GM12878 (cell line): ENCODE results near the gene TCF15. TPM values are rescaled to one million over a fixed set of nuclear protein-coding genes. Genes with fewer than 3 reads are reported as not detected.

Experiments used
- ATAC-seq: fragments of 200-7000 bp; cut with Tn5 transposase; 3 replicates; pipeline ENCODE4 v1.9.1; 2020; ENCODE audit warnings: mild to moderate bottlenecking, moderate library complexity
- BruUV-seq: library from RNA; stranded (reverse); fragments of 400-500 nt; replicated peaks from 2 replicates; lab custom pipeline; 2021; lab: Mats Ljungman, UMichigan
- CTCF ChIA-PET: fragments of 300-600 bp; sonication (Branson Sonifier 250); formaldehyde crosslinking; extraction: SDS; loops from one replicate; lab custom pipeline; 2021; ENCODE audit warnings: inconsistent platforms; lab: Yijun Ruan, JAX
- POLR2A ChIA-PET: fragments of 350-600 bp; formaldehyde crosslinking; extraction: SDS; loops from one replicate; lab custom pipeline; 2021; ENCODE audit warnings: inconsistent platforms; lab: Charles Lee
- RAD21 ChIA-PET: fragments of 300-600 bp; sonication (Branson Sonifier 250); formaldehyde crosslinking; loops from one replicate; lab custom pipeline; 2023; ENCODE audit warnings: antibody characterized with exemption; ENCODE audit not compliant: unreplicated experiment; lab: Charles Lee
- SMC1A ChIA-PET: fragments of 300-600 bp; sonication (Branson Sonifier 250); formaldehyde crosslinking; loops from one replicate; lab custom pipeline; 2023; ENCODE audit not compliant: unreplicated experiment, uncharacterized antibody; lab: Charles Lee
- DNase-seq: peaks from one replicate; pipeline ENCODE4 v3.0.0-alpha.2; 2011; ENCODE audit warnings: low read depth, low spot score
- FAIRE-seq: peaks from 3 replicates; lab custom pipeline; 2011; peaks lifted over from hg19 to GRCh38; lab: Jason Lieb, UNC
- H2AFZ ChIP-seq: 2 replicates; pipeline ENCODE4 v1.6.0; 2011; ENCODE audit warnings: low read depth, low read length, control low read depth; ENCODE audit not compliant: control insufficient read depth
- H3K27ac ChIP-seq: 2 replicates; pipeline ENCODE4 v1.5.1; 2011; ENCODE audit warnings: control low read depth; ENCODE audit not compliant: control insufficient read depth, insufficient read depth
- H3K27me3 ChIP-seq, 2 experiments: replicated peaks in 1 of 2; 2 replicates each; pipeline versions ENCODE4 v1.6.0 to v1.6.1; 2011; ENCODE audit warnings: low read length in 1 of 2; ENCODE audit not compliant: control insufficient read depth in 2 of 2, insufficient read depth in 2 of 2
- H3K36me3 ChIP-seq, 2 experiments: 2 replicates each; pipeline ENCODE4 v1.5.1; 2011; ENCODE audit warnings: low read length in 1 of 2; ENCODE audit not compliant: control insufficient read depth in 2 of 2, insufficient read depth in 2 of 2
- H3K4me1 ChIP-seq: 2 replicates; pipeline ENCODE4 v1.6.1; 2011; ENCODE audit warnings: mild to moderate bottlenecking, low read length, moderate library complexity, mixed read lengths; ENCODE audit not compliant: control insufficient read depth, insufficient read depth
- H3K4me2 ChIP-seq: 2 replicates; pipeline ENCODE4 v1.6.0; 2011; ENCODE audit warnings: control low read depth; ENCODE audit not compliant: control insufficient read depth, insufficient read depth
- H3K4me3 ChIP-seq: fragments of 200-600 bp; sonication (generic); 2 replicates; pipeline ENCODE4 v1.5.1; 2016
- H3K79me2 ChIP-seq: 2 replicates; pipeline ENCODE4 v1.6.0; 2011; ENCODE audit warnings: low read length; ENCODE audit not compliant: control insufficient read depth, insufficient read depth
- H3K9ac ChIP-seq: 2 replicates; pipeline ENCODE4 v1.8.0; 2011; ENCODE audit warnings: low read length, control low read depth, mixed read lengths; ENCODE audit not compliant: control insufficient read depth, insufficient read depth
- H3K9me3 ChIP-seq: replicated peaks from 3 replicates; pipeline ENCODE4 v1.5.1; 2011; ENCODE audit warnings: mild to moderate bottlenecking, low read length; ENCODE audit not compliant: control insufficient read depth, insufficient read depth
- H4K20me1 ChIP-seq: 2 replicates; pipeline ENCODE4 v1.6.0; 2011; ENCODE audit not compliant: control insufficient read depth, insufficient read depth
- BACH1 ChIP-seq: fragments of 450-650 bp; IDR thresholded peaks from 2 replicates; pipeline ENCODE4 v1.6.1; 2017; ENCODE audit warnings: mild to moderate bottlenecking, borderline replicate concordance
- EP300 ChIP-seq, 2 experiments: fragments of 150-350 bp in 1 of 2; IDR thresholded peaks; 2 replicates each; pipeline ENCODE4 v1.6.1; 2011 to 2012; ENCODE audit warnings: low read depth in 2 of 2, low read length in 2 of 2, borderline replicate concordance in 1 of 2, improper control_type of control experiment in 1 of 2, inconsistent platforms in 1 of 2; ENCODE audit not compliant: control insufficient read depth in 1 of 2
- MXI1 ChIP-seq: fragments of 150-350 bp; IDR thresholded peaks from 2 replicates; pipeline ENCODE4 v1.6.1; 2011; ENCODE audit warnings: low read depth, mild to moderate bottlenecking, inconsistent platforms, low read length, improper control_type of control experiment
- NR2F1 ChIP-seq: fragments of 450-650 bp; conservative IDR thresholded peaks from 2 replicates; pipeline ENCODE4 v1.6.1; 2017; ENCODE audit warnings: mild to moderate bottlenecking
- PML ChIP-seq: IDR thresholded peaks from 2 replicates; pipeline ENCODE4 v1.6.1; 2012; ENCODE audit warnings: low read length, inconsistent platforms
- POLR2AphosphoS2 ChIP-seq: IDR thresholded peaks from 2 replicates; pipeline ENCODE4 v1.6.1; 2011; ENCODE audit warnings: low read depth, mild to moderate bottlenecking, low read length, improper control_type of control experiment, moderate library complexity
- POLR2AphosphoS5 ChIP-seq: IDR thresholded peaks from 2 replicates; pipeline ENCODE4 v1.6.1; 2011; ENCODE audit warnings: mild to moderate bottlenecking, low read length, inconsistent platforms
- RUNX3 ChIP-seq: IDR thresholded peaks from 2 replicates; pipeline ENCODE4 v1.6.1; 2012; ENCODE audit warnings: low read length, inconsistent platforms
- TARDBP ChIP-seq: IDR thresholded peaks from 2 replicates; pipeline ENCODE4 v1.6.1; 2016; ENCODE audit warnings: borderline replicate concordance
- WRNIP1 ChIP-seq: IDR thresholded peaks from 2 replicates; pipeline ENCODE4 v1.6.1; 2011; ENCODE audit warnings: low read depth, low read length, improper control_type of control experiment, borderline replicate concordance
- YBX1 ChIP-seq: fragments of 450-650 bp; IDR thresholded peaks from 2 replicates; pipeline ENCODE4 v1.6.1; 2016; ENCODE audit warnings: antibody characterized with exemption
- WGBS: methylation state at CpG from one replicate; pipeline ENCODE4 v1.1.6; 2016; ENCODE audit warnings: low lambda C conversion rate; ENCODE audit not compliant: insufficient replicate concordance, insufficient coverage; ENCODE audit errors: missing lambda C conversion rate; 5-methylcytosine and 5-hydroxymethylcytosine counted together
- in situ Hi-C: fragments of 300-500 bp; cut with MboI; formaldehyde crosslinking; loops from 9 replicates; pipeline ENCODE4 v1.14.3; 2018; ENCODE audit warnings: mixed read lengths
- intact Hi-C: fragments of 100-400 bp; cut with micrococcal nuclease; formaldehyde crosslinking; loops from one replicate; pipeline ENCODE4 v1.14.2; 2022; ENCODE audit not compliant: unreplicated experiment
- polyA plus RNA-seq, 11 experiments: library from polyadenylated mRNA; depleted of rRNA in 4 of 11; unstranded in 6 of 11; stranded (reverse) in 5 of 11; fragments of >200 nt; fragmentation: Nextera tagmentation in 4 of 11; fragmentation: Illumina TruSeq in 1 of 11; extraction: Ambion mirVana in 4 of 11; extraction: Trizol in 1 of 11; gene quantifications; 1 replicate in 1 of 11; 2 replicates in 10 of 11; pipeline versions ENCODE4 v1.2.1 to v1.2.3, GENCODE V29; 2011 to 2016; ENCODE audit warnings: inconsistent platforms in 2 of 11, missing spikeins in 2 of 11, low read depth in 1 of 11
- total RNA-seq, 4 experiments: library from RNA; depleted of rRNA in 3 of 4; stranded (reverse); fragments of >200 nt in 3 of 4; fragmentation: Illumina TruSeq in 1 of 4; extraction: Trizol in 1 of 4; gene quantifications; 2 replicates each; pipeline versions ENCODE4 v1.2.1 to v1.2.3, GENCODE V29; 2013 to 2021
- TF ChIP-seq, protein P1 (sequence below): fragments of 150-350 bp; IDR thresholded peaks from 2 replicates; pipeline ENCODE4 v1.6.1; 2016; ENCODE audit warnings: low read depth, low read length
- TF ChIP-seq, protein P2 (sequence below): fragments of 450-650 bp; IDR thresholded peaks from 2 replicates; pipeline ENCODE4 v1.6.1; 2016; ENCODE audit warnings: mild to moderate bottlenecking, moderate library complexity, borderline replicate concordance
- TF ChIP-seq, protein P3 (sequence below): fragments of 450-650 bp; formaldehyde crosslinking; IDR thresholded peaks from 2 replicates; pipeline ENCODE4 v1.4.0; 2020; ENCODE audit warnings: mild to moderate bottlenecking, moderate library complexity

The TCF15 gene
- total and polyA plus RNA-seq, 10 of the 15 experiments (the other 5 are each of a cell fraction or from before 2014, with no cell fraction given): 0.08 TPM; not detected in 9

DNA sequence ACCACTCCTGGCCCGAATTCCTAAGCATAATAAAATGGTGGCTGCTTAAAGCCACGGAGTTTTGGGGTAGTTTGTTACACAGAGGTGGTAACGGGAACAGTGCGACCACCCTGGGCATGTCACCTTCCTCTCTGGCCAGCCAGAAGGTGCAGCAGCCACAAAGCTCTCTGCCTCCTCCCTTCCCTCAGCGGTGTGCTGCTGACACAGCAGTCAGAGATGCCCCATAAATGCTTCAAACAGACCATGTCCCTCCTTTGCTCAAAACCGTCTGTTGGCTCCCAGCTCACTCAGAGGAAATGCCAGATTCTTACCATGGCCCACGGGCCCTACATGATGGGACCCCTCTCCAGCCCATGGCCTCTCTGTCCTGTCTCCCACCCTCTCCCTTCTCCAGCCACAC is 12.1 kb upstream of the TCF15 start:
- no TSS peak for BruUV-seq

More for the DNA sequence above, 12.1 kb upstream of the TCF15 start:
- H3K36me3 ChIP-seq: no peaks in the 10 kb centered on the region
- H3K9ac ChIP-seq: no peak overlapping the region
- ChIA-PET POLR2A (no interaction called here), SMC1A (no interaction called here), CTCF (no interaction called here), RAD21 (no interaction called here)
- in situ Hi-C loops (no loop called here), intact Hi-C loops (no loop called here)
- TF ChIP-seq MXI1: no peak
- TF ChIP-seq PML: no peak
- no peak for TF ChIP-seq RUNX3
- TF ChIP-seq, protein P1, sequence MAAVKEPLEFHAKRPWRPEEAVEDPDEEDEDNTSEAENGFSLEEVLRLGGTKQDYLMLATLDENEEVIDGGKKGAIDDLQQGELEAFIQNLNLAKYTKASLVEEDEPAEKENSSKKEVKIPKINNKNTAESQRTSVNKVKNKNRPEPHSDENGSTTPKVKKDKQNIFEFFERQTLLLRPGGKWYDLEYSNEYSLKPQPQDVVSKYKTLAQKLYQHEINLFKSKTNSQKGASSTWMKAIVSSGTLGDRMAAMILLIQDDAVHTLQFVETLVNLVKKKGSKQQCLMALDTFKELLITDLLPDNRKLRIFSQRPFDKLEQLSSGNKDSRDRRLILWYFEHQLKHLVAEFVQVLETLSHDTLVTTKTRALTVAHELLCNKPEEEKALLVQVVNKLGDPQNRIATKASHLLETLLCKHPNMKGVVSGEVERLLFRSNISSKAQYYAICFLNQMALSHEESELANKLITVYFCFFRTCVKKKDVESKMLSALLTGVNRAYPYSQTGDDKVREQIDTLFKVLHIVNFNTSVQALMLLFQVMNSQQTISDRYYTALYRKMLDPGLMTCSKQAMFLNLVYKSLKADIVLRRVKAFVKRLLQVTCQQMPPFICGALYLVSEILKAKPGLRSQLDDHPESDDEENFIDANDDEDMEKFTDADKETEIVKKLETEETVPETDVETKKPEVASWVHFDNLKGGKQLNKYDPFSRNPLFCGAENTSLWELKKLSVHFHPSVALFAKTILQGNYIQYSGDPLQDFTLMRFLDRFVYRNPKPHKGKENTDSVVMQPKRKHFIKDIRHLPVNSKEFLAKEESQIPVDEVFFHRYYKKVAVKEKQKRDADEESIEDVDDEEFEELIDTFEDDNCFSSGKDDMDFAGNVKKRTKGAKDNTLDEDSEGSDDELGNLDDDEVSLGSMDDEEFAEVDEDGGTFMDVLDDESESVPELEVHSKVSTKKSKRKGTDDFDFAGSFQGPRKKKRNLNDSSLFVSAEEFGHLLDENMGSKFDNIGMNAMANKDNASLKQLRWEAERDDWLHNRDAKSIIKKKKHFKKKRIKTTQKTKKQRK: no peak
- no peak for TF ChIP-seq EP300 (IDR thresholded peaks at IDR 0.05; ENCODE audit: borderline replicate concordance in 1 of 2, control insufficient read depth in 1 of 2, low read depth in 2 of 2, low read length in 2 of 2)
- TF ChIP-seq BACH1: no peak
- no peak for TF ChIP-seq WRNIP1
- TF ChIP-seq, protein P2, sequence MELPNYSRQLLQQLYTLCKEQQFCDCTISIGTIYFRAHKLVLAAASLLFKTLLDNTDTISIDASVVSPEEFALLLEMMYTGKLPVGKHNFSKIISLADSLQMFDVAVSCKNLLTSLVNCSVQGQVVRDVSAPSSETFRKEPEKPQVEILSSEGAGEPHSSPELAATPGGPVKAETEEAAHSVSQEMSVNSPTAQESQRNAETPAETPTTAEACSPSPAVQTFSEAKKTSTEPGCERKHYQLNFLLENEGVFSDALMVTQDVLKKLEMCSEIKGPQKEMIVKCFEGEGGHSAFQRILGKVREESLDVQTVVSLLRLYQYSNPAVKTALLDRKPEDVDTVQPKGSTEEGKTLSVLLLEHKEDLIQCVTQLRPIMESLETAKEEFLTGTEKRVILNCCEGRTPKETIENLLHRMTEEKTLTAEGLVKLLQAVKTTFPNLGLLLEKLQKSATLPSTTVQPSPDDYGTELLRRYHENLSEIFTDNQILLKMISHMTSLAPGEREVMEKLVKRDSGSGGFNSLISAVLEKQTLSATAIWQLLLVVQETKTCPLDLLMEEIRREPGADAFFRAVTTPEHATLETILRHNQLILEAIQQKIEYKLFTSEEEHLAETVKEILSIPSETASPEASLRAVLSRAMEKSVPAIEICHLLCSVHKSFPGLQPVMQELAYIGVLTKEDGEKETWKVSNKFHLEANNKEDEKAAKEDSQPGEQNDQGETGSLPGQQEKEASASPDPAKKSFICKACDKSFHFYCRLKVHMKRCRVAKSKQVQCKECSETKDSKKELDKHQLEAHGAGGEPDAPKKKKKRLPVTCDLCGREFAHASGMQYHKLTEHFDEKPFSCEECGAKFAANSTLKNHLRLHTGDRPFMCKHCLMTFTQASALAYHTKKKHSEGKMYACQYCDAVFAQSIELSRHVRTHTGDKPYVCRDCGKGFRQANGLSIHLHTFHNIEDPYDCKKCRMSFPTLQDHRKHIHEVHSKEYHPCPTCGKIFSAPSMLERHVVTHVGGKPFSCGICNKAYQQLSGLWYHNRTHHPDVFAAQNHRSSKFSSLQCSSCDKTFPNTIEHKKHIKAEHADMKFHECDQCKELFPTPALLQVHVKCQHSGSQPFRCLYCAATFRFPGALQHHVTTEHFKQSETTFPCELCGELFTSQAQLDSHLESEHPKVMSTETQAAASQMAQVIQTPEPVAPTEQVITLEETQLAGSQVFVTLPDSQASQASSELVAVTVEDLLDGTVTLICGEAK: no peak
- TF ChIP-seq POLR2AphosphoS5: no peak
- no peak for TF ChIP-seq POLR2AphosphoS2
- TF ChIP-seq, protein P3, sequence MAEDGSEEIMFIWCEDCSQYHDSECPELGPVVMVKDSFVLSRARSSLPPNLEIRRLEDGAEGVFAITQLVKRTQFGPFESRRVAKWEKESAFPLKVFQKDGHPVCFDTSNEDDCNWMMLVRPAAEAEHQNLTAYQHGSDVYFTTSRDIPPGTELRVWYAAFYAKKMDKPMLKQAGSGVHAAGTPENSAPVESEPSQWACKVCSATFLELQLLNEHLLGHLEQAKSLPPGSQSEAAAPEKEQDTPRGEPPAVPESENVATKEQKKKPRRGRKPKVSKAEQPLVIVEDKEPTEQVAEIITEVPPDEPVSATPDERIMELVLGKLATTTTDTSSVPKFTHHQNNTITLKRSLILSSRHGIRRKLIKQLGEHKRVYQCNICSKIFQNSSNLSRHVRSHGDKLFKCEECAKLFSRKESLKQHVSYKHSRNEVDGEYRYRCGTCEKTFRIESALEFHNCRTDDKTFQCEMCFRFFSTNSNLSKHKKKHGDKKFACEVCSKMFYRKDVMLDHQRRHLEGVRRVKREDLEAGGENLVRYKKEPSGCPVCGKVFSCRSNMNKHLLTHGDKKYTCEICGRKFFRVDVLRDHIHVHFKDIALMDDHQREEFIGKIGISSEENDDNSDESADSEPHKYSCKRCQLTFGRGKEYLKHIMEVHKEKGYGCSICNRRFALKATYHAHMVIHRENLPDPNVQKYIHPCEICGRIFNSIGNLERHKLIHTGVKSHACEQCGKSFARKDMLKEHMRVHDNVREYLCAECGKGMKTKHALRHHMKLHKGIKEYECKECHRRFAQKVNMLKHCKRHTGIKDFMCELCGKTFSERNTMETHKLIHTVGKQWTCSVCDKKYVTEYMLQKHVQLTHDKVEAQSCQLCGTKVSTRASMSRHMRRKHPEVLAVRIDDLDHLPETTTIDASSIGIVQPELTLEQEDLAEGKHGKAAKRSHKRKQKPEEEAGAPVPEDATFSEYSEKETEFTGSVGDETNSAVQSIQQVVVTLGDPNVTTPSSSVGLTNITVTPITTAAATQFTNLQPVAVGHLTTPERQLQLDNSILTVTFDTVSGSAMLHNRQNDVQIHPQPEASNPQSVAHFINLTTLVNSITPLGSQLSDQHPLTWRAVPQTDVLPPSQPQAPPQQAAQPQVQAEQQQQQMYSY (CRISPR knock-in tag): no peak
- TF ChIP-seq TARDBP: no peak
- no peak for TF ChIP-seq NR2F1
- no peak for TF ChIP-seq YBX1
- H3K27ac ChIP-seq: no peak overlapping the region
- H2AFZ ChIP-seq: no peak overlapping the region
- H3K4me2 ChIP-seq: no peak overlapping the region
- H3K9me3 ChIP-seq: peaks cover 4% of the 10 kb centered on the region
- no peak for FAIRE-seq
- no peak for ATAC-seq
- no peak overlapping the region for H3K4me3 ChIP-seq
- peaks cover 0 to 3% of the 10 kb centered on the region in 2 experiments; a peak in 2 of 4 replicates for H3K27me3 ChIP-seq
- WGBS: 7% methylated on average over 7 of the region's 7 CpGs
- no peak for DNase-seq
- no peaks in the 10 kb centered on the region for H4K20me1 ChIP-seq
- H3K79me2 ChIP-seq: no peaks in the 10 kb centered on the region
- H3K4me1 ChIP-seq: no peaks in the 10 kb centered on the region
